SK-N-SH (cell line): ENCODE measurements around the gene MED27.

Source experiments
- EZH2phosphoT487 ChIP-seq: fragments of 200-600 bp; sonication (generic); IDR thresholded peaks from 2 replicates; pipeline ENCODE4 v1.6.1; 2017; ENCODE audit warnings: low read depth, mixed run types, mild to moderate bottlenecking, antibody characterized with exemption, moderate library complexity, borderline replicate concordance
- NRF1 ChIP-seq: IDR thresholded peaks from 2 replicates; pipeline ENCODE4 v1.6.1; 2012; ENCODE audit warnings: low read depth, mild to moderate bottlenecking, low read length
- REST ChIP-seq: IDR thresholded peaks from 2 replicates; pipeline ENCODE4 v1.6.1; 2012; ENCODE audit warnings: mild to moderate bottlenecking, low read depth, low read length, moderate library complexity
- RXRA ChIP-seq: IDR thresholded peaks from 2 replicates; pipeline ENCODE4 v1.4.0; 2012; ENCODE audit warnings: low read depth, mild to moderate bottlenecking, borderline replicate concordance
- TAF1 ChIP-seq: IDR thresholded peaks from 2 replicates; pipeline ENCODE4 v1.6.1; 2012; ENCODE audit warnings: low read depth, mild to moderate bottlenecking, low read length, moderate library complexity, borderline replicate concordance
- TF ChIP-seq, protein P1 (sequence below): fragments of 200-600 bp; sonication (generic); IDR thresholded peaks from 2 replicates; pipeline ENCODE4 v1.6.1; 2017; ENCODE audit warnings: antibody characterized with exemption, mild to moderate bottlenecking, moderate library complexity
- TF ChIP-seq, protein P2 (sequence below): IDR thresholded peaks from 2 replicates; pipeline ENCODE4 v1.4.0; 2012; ENCODE audit warnings: low read depth

- TF ChIP-seq NRF1 (no peak), TAF1 (no peak), EZH2phosphoT487 (no peak), RXRA (no peak), REST (no peak)
- TF ChIP-seq, protein P1, sequence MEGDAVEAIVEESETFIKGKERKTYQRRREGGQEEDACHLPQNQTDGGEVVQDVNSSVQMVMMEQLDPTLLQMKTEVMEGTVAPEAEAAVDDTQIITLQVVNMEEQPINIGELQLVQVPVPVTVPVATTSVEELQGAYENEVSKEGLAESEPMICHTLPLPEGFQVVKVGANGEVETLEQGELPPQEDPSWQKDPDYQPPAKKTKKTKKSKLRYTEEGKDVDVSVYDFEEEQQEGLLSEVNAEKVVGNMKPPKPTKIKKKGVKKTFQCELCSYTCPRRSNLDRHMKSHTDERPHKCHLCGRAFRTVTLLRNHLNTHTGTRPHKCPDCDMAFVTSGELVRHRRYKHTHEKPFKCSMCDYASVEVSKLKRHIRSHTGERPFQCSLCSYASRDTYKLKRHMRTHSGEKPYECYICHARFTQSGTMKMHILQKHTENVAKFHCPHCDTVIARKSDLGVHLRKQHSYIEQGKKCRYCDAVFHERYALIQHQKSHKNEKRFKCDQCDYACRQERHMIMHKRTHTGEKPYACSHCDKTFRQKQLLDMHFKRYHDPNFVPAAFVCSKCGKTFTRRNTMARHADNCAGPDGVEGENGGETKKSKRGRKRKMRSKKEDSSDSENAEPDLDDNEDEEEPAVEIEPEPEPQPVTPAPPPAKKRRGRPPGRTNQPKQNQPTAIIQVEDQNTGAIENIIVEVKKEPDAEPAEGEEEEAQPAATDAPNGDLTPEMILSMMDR: no peak
- TF ChIP-seq, protein P2, sequence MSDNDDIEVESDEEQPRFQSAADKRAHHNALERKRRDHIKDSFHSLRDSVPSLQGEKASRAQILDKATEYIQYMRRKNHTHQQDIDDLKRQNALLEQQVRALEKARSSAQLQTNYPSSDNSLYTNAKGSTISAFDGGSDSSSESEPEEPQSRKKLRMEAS: no peak
Measured at GRCh38 chr9:132031467-132032237, 48.0 kb downstream of the MED27 start.
